SK-MEL-5 (cell line): ENCODE data around the gene UQCR11. TPM values are rescaled to one million over a fixed set of nuclear protein-coding genes. Genes with fewer than 3 reads are reported as not detected.
A peak's percentile ranks its signal among the peaks of the same experiment; 100 is the strongest.

Experiments
- DNase-seq: peaks from one replicate; pipeline ENCODE4 v3.0.0-alpha.2; 2016; ENCODE audit warnings: low read depth, low spot score
- in situ Hi-C: cut with HindIII; loops from 2 replicates; pipeline ENCODE4 v1.10.0; 2016; ENCODE audit warnings: low sequenced_read_pairs, high pct_unique_total_duplicates, low pct_unique_long_range_greater_than_20kb
- total RNA-seq: library from RNA; depleted of rRNA; stranded (reverse); fragments of >200 nt; shearing (Covaris generic); gene quantifications from 2 replicates; pipeline ENCODE4 v1.2.3, GENCODE V29; 2014

The UQCR11 gene
- total RNA-seq, 1 experiment from 2014 or later = 162 TPM

GRCh38 chr19:1621021-1621420 is 15.8 kb upstream of the UQCR11 start:
- in situ Hi-C loops = no loop called here
- DNase-seq = no peak

GRCh38 chr19:1620502-1620901 is 15.2 kb upstream of the UQCR11 start:
- in situ Hi-C loops = no loop called here
- no peak for DNase-seq

- in situ Hi-C loops = no loop called here
- no peak for DNase-seq
These were observed 14.4 kb upstream of the UQCR11 start for GRCh38 chr19:1619703-1620102.

GRCh38 chr19:1619094-1619439 is 13.8 kb upstream of the UQCR11 start:
- in situ Hi-C loops = no loop called here
- no peak for DNase-seq

GRCh38 chr19:1618157-1619093 is 13.2 kb upstream of the UQCR11 start:
- in situ Hi-C loops = no loop called here
- DNase-seq = peak; percentile 44

GRCh38 chr19:1616875-1617274 is 11.6 kb upstream of the UQCR11 start:
- DNase-seq = no peak
- in situ Hi-C loops = no loop called here

GRCh38 chr19:1616396-1616795 is 11.1 kb upstream of the UQCR11 start:
- in situ Hi-C loops = no loop called here
- no peak for DNase-seq

GRCh38 chr19:1615156-1615765 is 10.0 kb upstream of the UQCR11 start:
- in situ Hi-C loops = no loop called here

GRCh38 chr19:1613808-1614570 is 8.7 kb upstream of the UQCR11 start:
- in situ Hi-C loops = no loop called here
- DNase-seq = no peak

More at GRCh38 chr19:1615156-1615765, 10.0 kb upstream of the UQCR11 start:
- DNase-seq = no peak

- no peak for DNase-seq
- in situ Hi-C loops = no loop called here
These were observed 7.9 kb upstream of the UQCR11 start for GRCh38 chr19:1613146-1613545.

- no peak for DNase-seq
- in situ Hi-C loops = no loop called here
These were observed 7.1 kb upstream of the UQCR11 start for GRCh38 chr19:1612114-1613086.

- in situ Hi-C loops = no loop called here
- no peak for DNase-seq
These were observed 6.1 kb upstream of the UQCR11 start for GRCh38 chr19:1611353-1611752.

GRCh38 chr19:1610579-1610978 is 5.3 kb upstream of the UQCR11 start:
- in situ Hi-C loops = no loop called here

GRCh38 chr19:1609680-1610474 is 4.6 kb upstream of the UQCR11 start:
- in situ Hi-C loops = no loop called here
- DNase-seq = no peak

More at GRCh38 chr19:1610579-1610978, 5.3 kb upstream of the UQCR11 start:
- DNase-seq = no peak

GRCh38 chr19:1609103-1609396 is 3.8 kb upstream of the UQCR11 start:
- DNase-seq = no peak
- in situ Hi-C loops = no loop called here

- no peak for DNase-seq
- in situ Hi-C loops = no loop called here
These were observed 3.3 kb upstream of the UQCR11 start for GRCh38 chr19:1608359-1609102.
